RWPE2 (cell line): ENCODE data around the gene PTF1A.

ENCODE experiments used
- ATAC-seq: fragments of 200-7000 bp; cut with Tn5 transposase; 3 replicates; pipeline ENCODE4 v1.9.1; 2021; ENCODE audit warnings: low read depth
- DNase-seq: peaks from one replicate; pipeline ENCODE4 v3.0.0-alpha.2; 2020; ENCODE audit warnings: low spot score
- H3K27ac ChIP-seq: fragments of 450-650 bp; 2 replicates; pipeline ENCODE4 v1.5.1; 2017; ENCODE audit warnings: mild to moderate bottlenecking; ENCODE audit not compliant: poor library complexity, severe bottlenecking
- H3K27me3 ChIP-seq: fragments of 250-450 bp; sonication (Bioruptor Pico); 2 replicates; pipeline ENCODE4 v1.5.1; 2021; ENCODE audit warnings: mild to moderate bottlenecking, moderate library complexity; ENCODE audit not compliant: insufficient read depth, poor library complexity, severe bottlenecking
- H3K36me3 ChIP-seq: fragments of 250-450 bp; sonication (Bioruptor Pico); 2 replicates; pipeline ENCODE4 v1.5.1; 2020; ENCODE audit warnings: low read depth, mild to moderate bottlenecking, moderate library complexity
- H3K4me1 ChIP-seq: fragments of 250-450 bp; sonication (Bioruptor Pico); 2 replicates; pipeline ENCODE4 v1.5.1; 2021; ENCODE audit warnings: mild to moderate bottlenecking, moderate library complexity; ENCODE audit not compliant: insufficient read depth, poor library complexity, severe bottlenecking
- H3K4me3 ChIP-seq: fragments of 250-450 bp; sonication (Bioruptor Pico); 2 replicates; pipeline ENCODE4 v1.5.1; 2021; ENCODE audit warnings: mild to moderate bottlenecking, moderate library complexity; ENCODE audit not compliant: severe bottlenecking
- H3K9me3 ChIP-seq: fragments of 250-450 bp; sonication (Bioruptor Pico); 2 replicates; pipeline ENCODE4 v1.5.1; 2021; ENCODE audit warnings: mild to moderate bottlenecking, moderate library complexity; ENCODE audit not compliant: severe bottlenecking
- TF ChIP-seq, protein P1 (sequence below): fragments of 450-650 bp; IDR thresholded peaks from one replicate; pipeline ENCODE4 v1.5.1; 2017; ENCODE audit warnings: mild to moderate bottlenecking, moderate library complexity; ENCODE audit not compliant: poor library complexity, severe bottlenecking

The PTF1A gene

DNA sequence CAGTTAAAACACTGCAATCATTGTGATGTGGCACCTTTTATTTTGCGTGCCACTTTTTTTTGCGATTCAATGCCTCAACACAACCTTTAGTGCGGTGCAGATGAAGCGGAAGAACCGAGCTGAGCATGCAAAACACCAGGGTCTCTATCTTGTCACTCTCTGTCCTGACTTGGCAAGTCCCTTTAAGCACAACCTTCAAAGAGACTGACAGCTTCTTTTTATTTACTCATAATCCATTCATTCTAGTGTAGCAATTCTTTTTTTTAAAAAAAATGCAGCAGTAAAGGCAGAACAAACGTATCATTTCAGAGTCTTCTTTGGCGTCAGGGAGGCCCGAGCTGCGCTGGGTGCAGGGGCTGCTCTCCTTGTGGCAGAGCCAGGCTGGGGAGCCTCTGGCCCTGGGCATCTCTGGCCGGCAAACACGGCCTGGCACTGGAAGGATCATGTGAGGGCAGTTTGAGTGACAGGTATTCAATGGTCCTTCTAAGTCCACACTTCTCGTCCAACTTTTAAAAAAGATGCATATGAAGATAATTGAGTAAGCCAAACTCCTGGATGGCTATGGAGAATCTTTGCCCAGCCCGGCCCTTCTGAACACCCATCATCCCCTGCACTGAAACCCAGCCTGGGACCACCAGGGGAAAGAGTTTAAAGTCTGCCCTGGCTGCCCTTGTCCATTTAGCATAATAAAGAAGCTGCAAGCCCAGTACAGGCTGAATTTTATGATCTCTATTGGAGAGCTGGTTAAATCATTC is 3.9 kb downstream of the PTF1A start:
- no peaks in the 10 kb centered on the region for H3K9me3 ChIP-seq
- H3K27ac ChIP-seq = no peak overlapping the region
- peaks cover 95% of the 10 kb centered on the region for H3K27me3 ChIP-seq
- no peak for ATAC-seq
- TF ChIP-seq, protein P1, sequence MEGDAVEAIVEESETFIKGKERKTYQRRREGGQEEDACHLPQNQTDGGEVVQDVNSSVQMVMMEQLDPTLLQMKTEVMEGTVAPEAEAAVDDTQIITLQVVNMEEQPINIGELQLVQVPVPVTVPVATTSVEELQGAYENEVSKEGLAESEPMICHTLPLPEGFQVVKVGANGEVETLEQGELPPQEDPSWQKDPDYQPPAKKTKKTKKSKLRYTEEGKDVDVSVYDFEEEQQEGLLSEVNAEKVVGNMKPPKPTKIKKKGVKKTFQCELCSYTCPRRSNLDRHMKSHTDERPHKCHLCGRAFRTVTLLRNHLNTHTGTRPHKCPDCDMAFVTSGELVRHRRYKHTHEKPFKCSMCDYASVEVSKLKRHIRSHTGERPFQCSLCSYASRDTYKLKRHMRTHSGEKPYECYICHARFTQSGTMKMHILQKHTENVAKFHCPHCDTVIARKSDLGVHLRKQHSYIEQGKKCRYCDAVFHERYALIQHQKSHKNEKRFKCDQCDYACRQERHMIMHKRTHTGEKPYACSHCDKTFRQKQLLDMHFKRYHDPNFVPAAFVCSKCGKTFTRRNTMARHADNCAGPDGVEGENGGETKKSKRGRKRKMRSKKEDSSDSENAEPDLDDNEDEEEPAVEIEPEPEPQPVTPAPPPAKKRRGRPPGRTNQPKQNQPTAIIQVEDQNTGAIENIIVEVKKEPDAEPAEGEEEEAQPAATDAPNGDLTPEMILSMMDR = no peak
- no peak for DNase-seq
- H3K4me1 ChIP-seq = no peaks in the 10 kb centered on the region
- H3K36me3 ChIP-seq = no peaks in the 10 kb centered on the region
- no peak overlapping the region for H3K4me3 ChIP-seq

DNA sequence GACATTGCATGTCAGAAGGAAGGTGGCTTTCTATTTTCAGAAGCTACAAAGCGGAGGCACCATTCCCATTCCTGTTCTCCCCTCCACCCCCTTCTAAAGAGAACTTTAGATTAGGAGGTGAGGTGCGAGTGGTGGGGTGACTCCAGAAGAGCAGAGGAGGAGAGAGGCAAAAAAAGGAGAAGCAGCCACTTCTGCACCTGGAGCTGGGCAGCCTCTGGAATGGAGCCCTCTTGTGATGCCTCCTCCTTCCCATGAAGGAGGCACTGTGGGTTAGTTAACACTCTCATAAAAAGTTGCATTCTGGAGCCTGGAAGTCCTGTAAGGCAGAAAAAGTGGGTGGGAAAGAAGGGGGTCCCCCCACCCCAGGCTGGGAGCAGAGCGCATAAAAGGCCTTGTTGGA is 4.8 kb downstream of the PTF1A start:
- Histone ChIP-seq H3K4me1 (no peaks in the 10 kb centered on the region), H3K27ac (no peak overlapping the region), H3K4me3 (no peak overlapping the region), H3K9me3 (no peaks in the 10 kb centered on the region), H3K36me3 (no peaks in the 10 kb centered on the region), H3K27me3 (peaks cover 95% of the 10 kb centered on the region)
- DNase-seq (no peak), ATAC-seq (no peak)
- TF ChIP-seq, protein P1 = no peak

DNA sequence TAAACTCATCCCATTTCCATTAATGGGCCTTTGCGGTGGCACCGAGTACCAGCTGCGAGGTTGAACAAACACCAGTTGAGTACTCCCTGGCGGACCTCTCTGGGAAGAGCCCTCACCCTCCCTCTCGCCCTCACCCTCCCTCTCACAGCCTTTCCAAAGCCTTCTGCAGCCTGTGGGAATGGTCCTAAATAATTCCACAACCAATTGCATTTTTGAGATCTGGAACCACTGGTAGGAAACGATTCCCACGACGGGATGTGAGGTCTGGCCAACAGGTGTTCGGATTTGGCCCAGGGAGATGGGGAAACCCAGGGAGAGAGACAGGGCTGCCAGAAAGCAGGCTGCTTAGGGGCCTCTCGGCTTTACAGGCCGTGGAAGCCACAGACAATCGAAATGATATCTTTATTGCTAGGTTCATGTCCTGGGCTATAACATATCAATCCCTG is 5.3 kb downstream of the PTF1A start:
- no peak for ATAC-seq
- no peaks in the 10 kb centered on the region for H3K9me3 ChIP-seq
- TF ChIP-seq, protein P1 = no peak
- H3K27me3 ChIP-seq = peaks cover 95% of the 10 kb centered on the region
- H3K27ac ChIP-seq = no peak overlapping the region
- H3K36me3 ChIP-seq = no peaks in the 10 kb centered on the region
- H3K4me3 ChIP-seq = no peak overlapping the region
- no peaks in the 10 kb centered on the region for H3K4me1 ChIP-seq
- DNase-seq = no peak

DNA sequence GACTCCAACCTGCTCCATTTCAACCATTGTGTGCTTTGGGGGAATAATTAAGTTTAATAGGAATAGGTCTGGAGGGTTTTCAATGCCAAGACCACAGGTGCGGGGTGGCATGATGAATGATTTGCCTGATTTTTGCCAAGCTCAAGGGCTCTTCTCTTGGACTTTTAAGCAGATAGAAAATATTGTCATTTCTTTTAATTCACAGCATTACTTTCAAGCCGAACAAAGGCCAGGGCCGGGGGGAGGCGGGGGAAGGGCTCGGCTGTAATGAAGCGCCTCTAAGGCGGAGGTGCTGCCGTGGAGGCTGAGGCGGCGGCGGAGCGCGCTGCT is 6.5 kb downstream of the PTF1A start:
- Histone ChIP-seq H3K27me3 (peaks cover 100% of the 10 kb centered on the region), H3K27ac (no peak overlapping the region), H3K4me3 (no peak overlapping the region), H3K4me1 (no peaks in the 10 kb centered on the region), H3K9me3 (no peaks in the 10 kb centered on the region), H3K36me3 (no peaks in the 10 kb centered on the region)
- DNase-seq (no peak), ATAC-seq (no peak)
- TF ChIP-seq, protein P1 = no peak
